ENCODE data around the gene CENPA.

- TF ChIP-seq CTCF (IDR thresholded peaks at IDR 0.05): no peak
- no peak for TF ChIP-seq EZH2 (IDR thresholded peaks at IDR 0.05)
Measured at GRCh38 chr2:26772064-26773001, 13.5 kb upstream of the CENPA start.

All from neural progenitor cell (in vitro differentiated cells).